Coronary artery (tissue), 2 donors: ENCODE data around the gene SCYGR1.

ENCODE experiments used
- DNase-seq: peaks from one replicate; pipeline ENCODE4 v3.0.0-alpha.2; 2017; ENCODE audit warnings: low spot score
- H3K27ac ChIP-seq, 2 donors: fragments of 200-600 bp; sonication (generic); one replicate each; pipeline ENCODE4 v1.5.1; 2016 to 2019
- H3K4me3 ChIP-seq: fragments of 200-600 bp; sonication (generic); 2 replicates; pipeline ENCODE4 v1.5.1; 2016; ENCODE audit warnings: mild to moderate bottlenecking, moderate library complexity
- TF ChIP-seq, protein P1 (sequence below): fragments of 200-600 bp; sonication (generic); IDR thresholded peaks from one replicate; pipeline ENCODE4 v1.5.1; 2019; ENCODE audit warnings: antibody characterized with exemption

SCYGR1 gene

DNA sequence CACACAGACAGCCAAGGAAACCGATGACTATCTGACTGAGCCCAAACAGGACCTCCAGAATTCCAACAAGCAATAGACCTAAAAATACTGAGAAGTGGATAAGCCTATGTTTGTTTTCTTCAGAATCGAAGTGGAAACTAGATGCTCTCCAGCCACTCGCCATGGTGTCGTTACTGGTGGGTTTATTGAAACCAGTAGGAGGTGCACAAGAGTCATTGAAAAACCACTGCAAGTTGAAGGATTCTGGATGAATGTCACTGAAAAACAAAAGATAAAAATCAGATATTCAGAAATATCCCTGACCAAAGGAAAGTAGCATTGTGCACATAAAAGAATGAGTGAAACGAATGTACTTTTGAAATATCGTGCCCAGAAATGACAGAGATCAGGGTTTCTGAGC lies 24.0 kb downstream of the SCYGR1 start:
- TF ChIP-seq, protein P1, sequence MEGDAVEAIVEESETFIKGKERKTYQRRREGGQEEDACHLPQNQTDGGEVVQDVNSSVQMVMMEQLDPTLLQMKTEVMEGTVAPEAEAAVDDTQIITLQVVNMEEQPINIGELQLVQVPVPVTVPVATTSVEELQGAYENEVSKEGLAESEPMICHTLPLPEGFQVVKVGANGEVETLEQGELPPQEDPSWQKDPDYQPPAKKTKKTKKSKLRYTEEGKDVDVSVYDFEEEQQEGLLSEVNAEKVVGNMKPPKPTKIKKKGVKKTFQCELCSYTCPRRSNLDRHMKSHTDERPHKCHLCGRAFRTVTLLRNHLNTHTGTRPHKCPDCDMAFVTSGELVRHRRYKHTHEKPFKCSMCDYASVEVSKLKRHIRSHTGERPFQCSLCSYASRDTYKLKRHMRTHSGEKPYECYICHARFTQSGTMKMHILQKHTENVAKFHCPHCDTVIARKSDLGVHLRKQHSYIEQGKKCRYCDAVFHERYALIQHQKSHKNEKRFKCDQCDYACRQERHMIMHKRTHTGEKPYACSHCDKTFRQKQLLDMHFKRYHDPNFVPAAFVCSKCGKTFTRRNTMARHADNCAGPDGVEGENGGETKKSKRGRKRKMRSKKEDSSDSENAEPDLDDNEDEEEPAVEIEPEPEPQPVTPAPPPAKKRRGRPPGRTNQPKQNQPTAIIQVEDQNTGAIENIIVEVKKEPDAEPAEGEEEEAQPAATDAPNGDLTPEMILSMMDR, result no peak
- Histone ChIP-seq H3K27ac (peak overlapping the region in 1 of 2 donors; percentile 62), H3K4me3 (no peak overlapping the region)
- no peak for DNase-seq

DNA sequence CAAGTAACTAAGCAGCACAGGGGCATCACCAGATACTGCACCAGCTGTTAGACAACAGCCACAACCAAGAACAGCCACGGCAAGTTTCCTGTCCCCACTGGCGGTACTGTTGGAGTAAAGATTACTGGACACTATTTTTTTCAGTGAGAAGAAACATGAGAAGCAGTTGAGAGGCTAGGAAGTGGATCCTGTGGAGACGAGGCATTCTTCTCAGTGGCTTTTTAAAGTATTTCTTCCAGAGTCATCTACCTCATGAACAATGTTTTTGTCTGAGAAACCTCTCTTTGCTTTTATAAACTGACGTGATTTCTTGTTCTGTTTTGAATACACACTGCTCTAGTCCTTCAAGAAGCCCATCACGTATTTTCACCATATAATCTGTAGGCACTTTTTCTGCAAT lies 27.4 kb downstream of the SCYGR1 start:
- DNase-seq, result no peak
- H3K4me3 ChIP-seq, result no peak overlapping the region
- H3K27ac ChIP-seq, result no peak overlapping the region
- TF ChIP-seq, protein P1, result no peak

DNA sequence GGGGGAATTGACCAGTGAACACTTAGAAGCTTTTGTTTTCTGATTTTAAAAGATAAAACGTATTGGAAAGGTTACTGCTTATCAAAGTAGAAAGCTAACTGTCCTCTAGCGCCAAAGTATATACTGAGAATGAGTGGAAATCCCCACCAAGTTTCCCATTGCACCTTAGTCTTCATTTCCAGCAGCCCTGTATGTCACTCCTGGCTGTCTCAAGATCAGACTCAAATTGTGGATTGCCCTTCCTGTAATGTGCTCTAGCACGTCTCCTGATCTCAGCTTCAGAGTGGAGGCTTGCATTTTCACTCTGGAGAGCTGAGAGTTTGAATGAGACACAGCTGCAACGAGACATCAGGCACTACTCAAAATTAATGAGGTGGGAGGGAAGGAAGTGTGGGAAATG lies 36.1 kb downstream of the SCYGR1 start:
- Histone ChIP-seq H3K27ac (no peak overlapping the region), H3K4me3 (no peak overlapping the region)
- no peak for DNase-seq
- TF ChIP-seq, protein P1, result no peak

DNA sequence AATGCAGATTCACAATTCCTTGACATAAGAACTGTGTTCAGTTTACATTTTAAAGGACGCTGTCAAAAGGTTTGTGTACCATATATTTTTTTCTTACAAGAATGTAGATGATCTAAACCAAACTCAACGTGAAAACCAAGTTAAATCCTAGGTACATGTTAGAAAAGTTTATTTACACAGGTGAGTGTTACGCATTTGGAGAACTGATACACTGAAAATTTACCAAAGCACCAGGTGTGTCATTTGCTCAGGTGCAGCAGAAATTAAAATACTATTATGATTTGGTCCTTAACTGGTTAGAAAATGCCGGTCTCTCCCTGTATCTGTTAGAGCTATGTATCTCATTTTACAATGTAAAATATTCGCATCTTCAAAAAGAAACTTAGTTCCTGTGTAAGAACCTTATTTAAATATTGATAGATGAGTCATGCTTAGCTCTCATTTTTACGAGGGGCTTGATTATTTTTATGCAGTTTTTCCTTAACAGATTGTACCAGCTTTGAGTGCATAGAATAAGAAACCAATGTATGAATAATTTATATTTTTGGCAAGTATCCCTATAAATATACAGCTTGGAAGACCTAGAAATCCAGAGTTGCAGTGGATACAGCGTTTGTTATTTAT lies 37.6 kb downstream of the SCYGR1 start:
- TF ChIP-seq, protein P1, result no peak
- no peak overlapping the region for H3K4me3 ChIP-seq
- no peak overlapping the region for H3K27ac ChIP-seq
- no peak for DNase-seq

DNA sequence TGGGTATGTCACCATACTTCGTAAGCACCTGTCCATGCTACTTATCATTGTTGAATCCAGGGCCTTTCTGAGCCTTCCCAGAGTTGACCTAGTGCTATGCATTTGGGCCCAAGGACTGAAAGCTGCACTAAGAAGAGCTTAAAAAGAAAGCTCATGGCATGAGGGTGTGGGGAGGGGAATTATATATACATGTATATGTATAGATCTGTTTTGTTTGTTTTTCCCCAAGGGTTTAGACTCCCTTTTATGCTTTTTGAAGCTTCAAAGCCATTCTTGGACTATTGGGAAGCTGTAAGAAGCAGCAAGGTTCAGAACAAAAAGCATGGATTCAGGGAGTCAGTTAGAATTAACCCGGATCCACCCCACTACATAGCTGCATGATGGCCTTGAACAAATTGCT lies 39.4 kb downstream of the SCYGR1 start:
- Histone ChIP-seq H3K4me3 (no peak overlapping the region), H3K27ac (no peak overlapping the region)
- TF ChIP-seq, protein P1, result no peak
- no peak for DNase-seq

DNA sequence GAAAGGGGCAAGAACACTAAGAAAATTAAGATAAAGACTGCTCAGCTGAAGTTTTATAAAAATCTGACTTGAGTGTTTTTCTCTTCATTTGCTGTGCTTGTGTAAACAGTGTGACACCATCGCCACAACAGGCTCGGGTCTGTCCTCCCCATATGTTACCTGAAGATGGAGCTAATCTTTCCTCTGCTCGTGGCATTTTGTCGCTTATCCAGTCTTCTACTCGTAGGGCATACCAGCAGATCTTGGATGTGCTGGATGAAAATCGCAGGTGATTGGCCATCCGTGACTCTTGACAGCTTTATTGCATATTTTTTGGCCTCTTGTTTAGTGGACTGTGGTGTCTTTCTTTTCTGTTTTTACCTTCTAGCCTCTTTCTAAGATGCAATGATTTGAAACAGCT lies 40.6 kb downstream of the SCYGR1 start:
- no peak overlapping the region for H3K27ac ChIP-seq
- H3K4me3 ChIP-seq, result no peak overlapping the region
- TF ChIP-seq, protein P1, result no peak
- DNase-seq, result no peak

DNA sequence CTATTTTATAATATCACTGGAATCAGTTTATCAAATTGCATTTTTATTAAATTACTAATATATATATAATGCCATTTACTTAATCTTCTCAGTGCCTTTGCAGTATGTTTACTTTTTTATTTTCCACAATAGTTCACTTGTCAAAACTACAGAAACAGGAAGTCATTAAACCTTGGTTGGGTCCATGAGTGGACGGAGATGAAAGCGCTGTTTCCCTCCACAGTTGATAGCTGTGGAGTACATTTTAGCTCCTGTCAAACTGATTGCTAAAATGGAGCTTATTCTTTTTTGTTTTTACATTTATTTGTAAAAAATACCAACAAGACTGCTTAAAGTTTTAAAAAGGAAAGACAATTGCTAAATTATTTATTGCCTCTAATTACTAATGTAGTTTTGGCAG lies 43.5 kb downstream of the SCYGR1 start:
- no peak for DNase-seq

More for the DNA sequence above, 43.5 kb downstream of the SCYGR1 start:
- TF ChIP-seq, protein P1, result no peak
- Histone ChIP-seq H3K27ac (no peak overlapping the region), H3K4me3 (no peak overlapping the region)
